GM21515 (cell line): ENCODE results near the gene SWSAP1.
"Not testable (repeated sequence)": the region's sequence is repeated elsewhere in the genome, so short reads cannot be mapped to it uniquely, and the experiment has no call there.

Experiments used
- ATAC-seq: cut with Tn5 transposase; IDR thresholded peaks from one replicate; pipeline ENCODE4 v1.9.1; 2021; ENCODE audit not compliant: unreplicated experiment

Gene SWSAP1

GRCh38 chr19:11406703-11407236 is 32.3 kb downstream of the SWSAP1 start:
- ATAC-seq, result not testable (repeated sequence)

DNA sequence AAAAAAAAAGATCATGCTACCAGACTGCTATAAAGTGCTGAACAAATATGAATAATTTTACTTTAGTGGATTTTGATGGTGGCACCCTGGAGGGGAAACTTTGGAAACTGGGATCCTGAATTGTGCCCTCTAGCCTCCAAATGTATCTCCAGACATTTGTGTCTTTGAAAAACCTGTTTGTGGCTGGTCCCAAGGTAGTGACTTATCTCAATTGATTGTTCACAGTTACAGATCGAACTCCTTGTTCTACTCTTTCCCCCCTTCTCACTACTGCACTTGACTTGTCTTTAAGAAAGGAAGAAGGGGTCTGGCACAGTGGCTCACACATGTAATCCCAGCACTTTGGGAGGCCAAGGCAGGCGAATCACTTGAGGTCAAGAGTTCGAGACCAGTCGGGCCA is 34.1 kb downstream of the SWSAP1 start:
- no peak for ATAC-seq

DNA sequence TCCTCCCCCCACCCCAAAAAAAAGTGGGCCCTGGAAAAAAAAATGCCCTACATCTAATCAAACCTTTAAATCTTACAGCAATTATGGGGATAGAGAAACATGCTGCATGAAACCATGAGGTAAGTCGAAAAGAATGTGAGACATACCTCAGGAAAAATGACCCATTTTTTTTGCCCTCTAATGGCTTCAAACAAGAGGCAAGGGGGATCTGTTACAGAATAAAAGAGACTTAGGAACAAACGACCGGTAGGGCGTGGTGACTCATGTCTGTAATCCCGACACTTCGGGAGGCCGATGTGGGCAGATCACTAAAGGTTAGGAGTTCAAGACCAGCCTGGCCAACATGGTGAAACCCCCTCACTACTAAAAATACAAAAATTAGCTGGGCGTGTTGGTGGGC is 36.2 kb downstream of the SWSAP1 start:
- ATAC-seq, result no peak

GRCh38 chr19:11414544-11414943 is 40.1 kb downstream of the SWSAP1 start:
- ATAC-seq, result no peak

DNA sequence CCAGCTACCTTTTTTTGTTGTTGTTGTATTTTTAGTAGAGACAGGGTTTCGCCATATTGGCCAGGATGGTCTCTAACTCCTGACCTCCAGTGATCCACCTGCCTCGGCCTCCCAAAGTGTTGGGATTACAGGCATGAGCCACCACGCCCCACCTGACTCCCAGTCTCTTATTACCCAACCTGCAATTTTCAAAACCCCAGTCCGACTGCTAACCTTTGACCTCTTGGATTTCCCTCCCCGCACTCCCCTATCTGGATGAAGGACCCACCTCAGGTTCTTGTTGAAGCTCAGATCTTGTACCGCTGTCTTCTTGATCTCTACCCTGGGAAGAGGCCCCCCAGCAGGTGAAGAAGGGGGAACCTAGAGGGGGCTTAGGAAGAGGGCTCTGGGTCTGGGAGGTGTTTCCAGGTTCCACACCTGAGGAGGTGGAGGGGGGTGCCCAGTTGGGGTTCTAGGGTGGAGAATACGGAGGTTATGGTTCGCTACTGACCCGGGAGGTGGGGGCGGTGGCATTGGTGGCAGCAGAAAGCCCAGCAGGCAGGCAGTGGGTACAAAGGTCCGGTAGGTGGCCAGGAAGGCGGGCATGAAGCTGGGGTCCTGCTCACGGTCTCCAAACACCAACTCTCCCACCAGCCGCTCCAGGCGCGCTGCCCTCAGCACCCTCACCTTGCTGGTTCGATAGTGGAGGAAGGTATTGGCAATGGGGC is 42.0 kb downstream of the SWSAP1 start:
- ATAC-seq, result no peak

DNA sequence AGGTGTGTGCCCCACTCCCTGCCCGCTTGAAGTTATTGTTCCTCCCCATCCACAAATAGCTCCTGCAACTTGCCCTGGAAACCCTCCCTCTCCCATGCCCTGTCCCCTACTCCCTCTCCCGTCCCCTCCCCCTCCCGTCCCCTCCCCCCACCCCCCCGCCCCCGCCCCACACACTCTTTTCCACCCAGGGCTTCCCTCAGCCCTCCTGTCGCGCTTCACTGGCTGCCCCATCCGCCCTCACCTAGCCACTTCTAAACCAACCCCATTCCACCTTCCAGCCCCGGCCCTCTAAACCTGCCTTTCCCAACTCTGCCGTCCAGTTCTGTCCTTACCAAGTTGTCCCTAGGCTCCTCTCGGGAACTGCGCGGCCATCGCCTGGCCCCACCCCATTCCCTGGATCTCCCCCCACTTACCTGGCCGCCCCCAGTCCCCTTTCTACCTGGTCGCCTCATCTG is 43.7 kb downstream of the SWSAP1 start:
- ATAC-seq, result no peak

DNA sequence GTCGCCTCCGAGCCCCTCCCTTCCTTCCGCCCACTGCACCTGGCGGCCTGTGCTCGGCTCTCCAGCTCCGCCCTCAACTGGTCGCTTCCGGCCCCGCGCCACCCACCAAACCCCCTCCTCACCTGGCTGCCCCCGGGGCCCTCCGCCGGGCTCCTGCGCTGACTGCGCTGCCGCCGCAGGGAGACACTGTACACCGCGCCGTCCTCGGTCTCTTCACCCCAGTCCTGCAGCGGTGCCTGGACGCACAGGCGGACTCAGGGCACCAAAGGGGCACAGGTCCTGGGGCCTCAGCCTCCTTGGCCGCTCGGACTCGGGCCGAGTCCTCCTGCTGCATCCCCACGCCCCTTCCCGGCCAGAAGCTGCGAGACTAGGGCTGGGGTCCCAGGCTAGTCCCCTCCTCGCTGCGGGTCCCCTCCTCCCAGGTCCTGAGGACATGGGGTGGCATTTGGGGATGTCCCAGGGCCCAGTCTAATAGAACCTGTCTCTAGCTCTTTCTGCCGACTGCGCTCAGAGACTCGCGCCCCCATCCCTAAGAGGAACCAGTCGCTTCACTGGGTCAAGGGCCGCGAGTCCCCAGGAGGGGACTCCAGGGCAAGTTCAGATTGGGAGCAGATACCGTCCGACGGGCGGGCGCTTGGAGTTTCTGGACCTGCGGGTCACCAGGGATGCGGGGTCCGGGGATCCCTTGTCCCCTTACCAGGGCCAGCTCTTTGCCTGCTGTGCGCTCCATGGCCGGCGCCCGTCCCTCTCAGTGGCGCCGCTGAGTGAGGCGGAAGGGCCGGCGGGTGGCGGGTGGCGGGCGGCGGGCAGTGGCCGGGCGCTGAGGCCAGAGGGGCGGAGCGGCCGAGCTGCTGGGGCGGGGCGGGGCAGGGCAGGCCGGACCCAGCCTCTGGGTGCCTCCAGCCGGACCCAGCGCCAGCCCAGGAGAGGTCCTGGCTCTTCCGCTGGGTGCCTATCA is 44.4 kb downstream of the SWSAP1 start, which contains the start of gene RGL3:
TSS of gene RGL3 (minus strand) at position 766 of the 958 bp plus-strand sequence. CDS start at position 730, 36 bp downstream.
- no peak for ATAC-seq

DNA sequence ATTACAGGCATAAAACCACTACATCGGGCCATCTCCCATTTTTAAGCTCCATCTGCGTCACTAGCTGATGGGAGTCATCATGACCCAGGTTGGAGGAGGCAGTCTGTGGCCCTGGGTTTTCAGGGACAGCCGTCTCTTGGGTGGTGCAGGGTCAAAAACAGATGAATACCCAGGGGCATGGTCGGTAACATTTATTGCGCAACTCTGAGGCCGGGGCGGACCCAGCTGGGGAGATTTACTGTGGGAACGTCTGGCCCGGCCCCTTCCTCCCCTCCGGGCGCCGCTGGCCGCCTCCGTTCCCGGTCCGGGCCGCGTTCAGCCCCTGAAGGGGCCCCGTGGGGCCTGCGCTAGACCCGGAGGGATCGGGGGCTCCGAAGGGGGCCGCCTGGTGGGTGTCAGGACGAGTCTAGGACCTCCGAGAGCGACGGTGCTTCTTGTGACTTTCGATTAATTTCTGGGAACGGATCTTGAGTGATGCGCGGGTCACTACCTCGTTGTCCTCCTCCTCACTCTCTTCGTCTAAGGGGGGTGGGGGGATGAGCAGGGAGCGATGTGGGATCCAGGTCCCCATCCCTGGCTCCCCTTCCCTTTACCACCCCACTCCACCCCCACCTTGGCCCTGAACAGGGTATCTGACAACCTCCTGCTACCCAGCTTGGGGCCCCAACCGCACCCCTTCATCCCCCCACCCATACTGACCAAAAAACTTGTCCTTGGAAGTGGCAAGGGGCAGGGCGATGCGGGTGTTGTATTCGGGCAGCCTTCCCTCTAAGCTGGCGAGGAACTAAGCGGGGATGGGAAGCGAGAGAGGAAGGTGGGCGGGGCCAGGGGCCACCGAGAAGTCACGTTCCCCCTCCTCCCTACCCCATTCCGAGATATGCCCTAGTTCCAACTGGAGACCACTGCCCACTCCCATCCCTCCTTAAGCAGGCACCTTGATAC is 46.2 kb downstream of the SWSAP1 start:
- no peak for ATAC-seq

GRCh38 chr19:11421371-11422098 is 47.1 kb downstream of the SWSAP1 start:
- no peak for ATAC-seq

DNA sequence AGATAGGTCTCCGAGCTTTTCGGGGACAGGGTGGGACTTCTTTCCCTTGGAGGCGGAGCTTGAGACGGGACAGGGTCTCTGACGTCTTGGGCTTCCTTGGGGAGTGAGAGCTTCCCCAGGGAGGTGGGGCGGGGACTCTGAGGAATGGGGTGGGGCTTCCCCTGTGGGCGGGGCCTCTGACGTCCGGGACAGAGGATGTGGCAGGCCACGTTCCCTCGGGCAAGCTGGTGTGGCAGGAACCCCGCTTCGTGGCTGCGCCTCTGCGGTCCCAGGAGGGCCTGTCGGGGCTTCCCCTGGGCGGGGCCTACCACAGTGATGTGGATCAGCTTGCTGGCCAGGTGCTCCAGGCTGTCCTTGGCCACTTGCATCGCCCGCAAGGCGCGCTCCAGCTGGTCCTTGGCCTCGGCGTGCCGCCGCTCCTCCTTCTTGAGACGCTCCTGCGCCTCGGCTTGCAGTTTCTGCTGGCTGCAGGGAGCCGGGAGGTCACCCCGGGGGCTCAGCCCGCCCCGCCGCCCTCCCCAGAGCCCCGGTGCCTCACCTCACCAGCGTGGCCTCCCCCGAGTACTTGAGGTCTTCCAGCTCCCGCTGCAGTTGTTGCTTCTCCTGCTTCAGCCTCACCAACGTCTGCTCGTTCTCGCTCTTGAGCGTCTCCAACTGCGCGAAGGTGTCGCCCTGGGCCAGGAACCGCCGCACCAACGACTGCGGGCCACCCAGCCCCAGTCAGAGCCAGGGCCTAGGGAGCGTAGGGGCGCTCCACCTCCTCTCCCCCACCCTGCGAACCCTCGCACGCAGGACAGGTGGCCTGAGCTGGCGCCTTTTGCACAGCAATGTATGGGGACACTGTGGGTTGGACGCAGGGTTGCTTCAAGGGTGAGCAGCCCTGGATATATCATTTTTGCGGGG is 47.9 kb downstream of the SWSAP1 start:
- no peak for ATAC-seq

DNA sequence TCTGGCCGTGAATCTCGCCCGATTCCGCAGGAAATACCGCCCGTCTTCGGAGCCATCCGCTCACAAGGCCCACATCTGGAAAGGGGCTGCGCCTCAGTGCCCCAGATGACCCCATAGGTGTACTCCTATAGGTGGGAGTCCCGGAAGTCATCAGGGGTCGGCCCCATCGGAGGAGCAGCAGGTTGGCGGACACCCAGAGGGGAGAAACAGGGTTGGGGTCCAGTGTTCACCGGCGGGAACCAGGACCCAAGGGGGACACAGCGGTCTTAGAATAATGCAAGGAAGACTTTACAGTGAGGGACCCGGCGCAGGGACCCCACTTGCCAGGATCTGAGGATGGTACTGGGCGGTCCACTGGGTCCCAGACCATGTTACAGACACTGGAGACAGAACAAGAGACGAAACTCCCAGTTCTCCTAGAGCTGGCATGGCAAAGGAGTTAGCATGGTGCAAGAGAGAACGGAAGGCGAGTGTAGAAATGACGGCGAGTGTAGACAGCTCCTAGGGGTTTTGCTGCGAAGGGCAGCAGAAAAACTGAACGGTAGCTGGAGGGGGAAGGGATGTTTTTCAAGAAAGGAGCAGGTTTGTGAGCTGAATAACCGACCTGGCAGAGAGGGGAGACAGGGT is 48.8 kb downstream of the SWSAP1 start:
- no peak for ATAC-seq

GRCh38 chr19:11423791-11424181 is 49.3 kb downstream of the SWSAP1 start:
- ATAC-seq, result no peak
